Measurements from ENCODE around the gene SURF1. TPM values are rescaled to one million over a fixed set of nuclear protein-coding genes. Genes with fewer than 3 reads are reported as not detected.
A peak's percentile ranks its signal among the peaks of the same experiment; 100 is the strongest.
"Not testable (repeated sequence)": the region's sequence is repeated elsewhere in the genome, so short reads cannot be mapped to it uniquely, and the experiment has no call there.

The SURF1 gene
- total RNA-seq, 6 experiments from 2014 or later: 25.3 to 29.1 (median 26.8) TPM

- no peak for DNase-seq
- Mint-ChIP-seq H3K4me3 (no peak overlapping the region), H3K27ac (no peak overlapping the region), H3K4me1 (ENCODE audit: low read depth) (no peaks in the 10 kb centered on the region), H3K36me3 (ENCODE audit: low read depth) (peaks cover 4% of the 10 kb centered on the region; the same call in 1 of the 2 replicates), H3K27me3 (ENCODE audit: insufficient read depth) (peaks cover 21% of the 10 kb centered on the region), H3K9me3 (peaks cover 10% of the 10 kb centered on the region; the same call in 1 of the 2 replicates)
- TF ChIP-seq, protein P1, sequence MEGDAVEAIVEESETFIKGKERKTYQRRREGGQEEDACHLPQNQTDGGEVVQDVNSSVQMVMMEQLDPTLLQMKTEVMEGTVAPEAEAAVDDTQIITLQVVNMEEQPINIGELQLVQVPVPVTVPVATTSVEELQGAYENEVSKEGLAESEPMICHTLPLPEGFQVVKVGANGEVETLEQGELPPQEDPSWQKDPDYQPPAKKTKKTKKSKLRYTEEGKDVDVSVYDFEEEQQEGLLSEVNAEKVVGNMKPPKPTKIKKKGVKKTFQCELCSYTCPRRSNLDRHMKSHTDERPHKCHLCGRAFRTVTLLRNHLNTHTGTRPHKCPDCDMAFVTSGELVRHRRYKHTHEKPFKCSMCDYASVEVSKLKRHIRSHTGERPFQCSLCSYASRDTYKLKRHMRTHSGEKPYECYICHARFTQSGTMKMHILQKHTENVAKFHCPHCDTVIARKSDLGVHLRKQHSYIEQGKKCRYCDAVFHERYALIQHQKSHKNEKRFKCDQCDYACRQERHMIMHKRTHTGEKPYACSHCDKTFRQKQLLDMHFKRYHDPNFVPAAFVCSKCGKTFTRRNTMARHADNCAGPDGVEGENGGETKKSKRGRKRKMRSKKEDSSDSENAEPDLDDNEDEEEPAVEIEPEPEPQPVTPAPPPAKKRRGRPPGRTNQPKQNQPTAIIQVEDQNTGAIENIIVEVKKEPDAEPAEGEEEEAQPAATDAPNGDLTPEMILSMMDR (IDR thresholded peaks at IDR 0.05): no peak
Measured at GRCh38 chr9:133323991-133324703, 32.1 kb downstream of the SURF1 start.

DNA sequence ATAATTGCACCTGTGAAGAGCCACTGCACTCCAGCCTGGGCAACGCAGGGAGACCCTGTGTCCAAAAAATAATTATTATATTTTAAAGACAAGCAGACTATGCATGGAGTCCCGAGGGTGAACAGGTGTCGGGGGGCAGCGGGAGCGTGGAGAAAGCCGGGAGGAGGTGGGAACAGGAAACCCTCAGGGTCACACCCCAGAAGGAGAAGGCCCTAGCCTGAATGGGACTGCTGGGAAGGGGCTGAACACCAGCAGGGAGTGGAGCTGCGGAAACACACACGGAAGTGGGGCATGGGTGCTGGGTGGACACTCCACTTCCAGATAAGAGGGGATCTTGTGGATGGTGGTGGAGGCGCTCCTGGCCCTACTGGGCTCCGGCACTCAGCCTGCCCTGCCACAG lies 33.1 kb downstream of the SURF1 start:
- no peak overlapping the region for H3K4me3 Mint-ChIP-seq
- no peak for DNase-seq

GRCh38 chr9:133322701-133323100 lies 33.6 kb downstream of the SURF1 start:
- no peaks in the 10 kb centered on the region for H3K36me3 Mint-ChIP-seq (ENCODE audit: low read depth)
- DNase-seq: no peak

More for the DNA sequence above, 33.1 kb downstream of the SURF1 start:
- TF ChIP-seq, protein P1 (IDR thresholded peaks at IDR 0.05): no peak
- H3K27me3 Mint-ChIP-seq (ENCODE audit: insufficient read depth): peaks cover 21% of the 10 kb centered on the region
- peaks cover 10% of the 10 kb centered on the region; the same call in 1 of the 2 replicates for H3K9me3 Mint-ChIP-seq
- H3K36me3 Mint-ChIP-seq (ENCODE audit: low read depth): no peaks in the 10 kb centered on the region
- H3K27ac Mint-ChIP-seq: no peak overlapping the region
- no peaks in the 10 kb centered on the region for H3K4me1 Mint-ChIP-seq (ENCODE audit: low read depth)

GRCh38 chr9:133321411-133321935 lies 34.8 kb downstream of the SURF1 start:
- H3K4me3 Mint-ChIP-seq: no peak overlapping the region
- no peaks in the 10 kb centered on the region for H3K36me3 Mint-ChIP-seq (ENCODE audit: low read depth)
- no peak overlapping the region for H3K27ac Mint-ChIP-seq
- H3K27me3 Mint-ChIP-seq (ENCODE audit: insufficient read depth): peaks cover 24% of the 10 kb centered on the region
- no peak for DNase-seq
- TF ChIP-seq, protein P1 (IDR thresholded peaks at IDR 0.05): no peak
- peaks cover 10% of the 10 kb centered on the region; the same call in 1 of the 2 replicates for H3K9me3 Mint-ChIP-seq
- H3K4me1 Mint-ChIP-seq (ENCODE audit: low read depth): no peaks in the 10 kb centered on the region

More at GRCh38 chr9:133322701-133323100, 33.6 kb downstream of the SURF1 start:
- H3K4me1 Mint-ChIP-seq (ENCODE audit: low read depth): no peaks in the 10 kb centered on the region
- H3K27me3 Mint-ChIP-seq (ENCODE audit: insufficient read depth): peaks cover 21% of the 10 kb centered on the region
- H3K4me3 Mint-ChIP-seq: no peak overlapping the region
- TF ChIP-seq, protein P1 (IDR thresholded peaks at IDR 0.05): no peak
- peaks cover 10% of the 10 kb centered on the region; the same call in 1 of the 2 replicates for H3K9me3 Mint-ChIP-seq
- H3K27ac Mint-ChIP-seq: no peak overlapping the region

DNA sequence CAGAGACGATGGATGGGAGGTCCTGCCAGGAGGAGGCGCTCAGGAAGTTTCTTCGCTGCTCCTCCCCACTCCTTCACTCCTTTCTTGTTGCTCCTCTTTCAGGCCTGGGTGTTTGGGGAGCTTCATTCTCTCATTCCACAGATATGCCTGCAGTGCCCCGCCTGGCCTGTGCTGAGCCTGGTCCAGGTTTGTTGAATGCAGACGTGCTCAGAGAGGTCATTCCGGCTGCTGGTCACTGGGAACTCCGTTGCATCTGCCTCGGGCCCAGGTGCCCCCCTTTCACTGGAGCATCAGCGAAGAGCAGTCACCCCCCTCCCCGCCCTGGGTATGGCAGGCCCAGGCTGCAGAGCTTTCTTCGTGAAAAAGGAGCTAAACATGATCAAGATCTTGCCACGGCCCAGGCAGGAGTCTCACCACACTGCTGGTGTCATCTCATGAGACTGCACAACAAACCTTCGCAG lies 35.8 kb downstream of the SURF1 start:
- H3K36me3 Mint-ChIP-seq (ENCODE audit: low read depth): no peaks in the 10 kb centered on the region
- TF ChIP-seq, protein P1 (IDR thresholded peaks at IDR 0.05): 0 out of 2 replicates have a peak, but pooled peaks have one; percentile 11
- no peak overlapping the region for H3K27ac Mint-ChIP-seq
- peaks cover 28% of the 10 kb centered on the region for H3K27me3 Mint-ChIP-seq (ENCODE audit: insufficient read depth)
- H3K4me3 Mint-ChIP-seq: no peak overlapping the region
- peaks cover 10% of the 10 kb centered on the region; the same call in 1 of the 2 replicates for H3K9me3 Mint-ChIP-seq
- no peaks in the 10 kb centered on the region for H3K4me1 Mint-ChIP-seq (ENCODE audit: low read depth)
- DNase-seq: no peak

DNA sequence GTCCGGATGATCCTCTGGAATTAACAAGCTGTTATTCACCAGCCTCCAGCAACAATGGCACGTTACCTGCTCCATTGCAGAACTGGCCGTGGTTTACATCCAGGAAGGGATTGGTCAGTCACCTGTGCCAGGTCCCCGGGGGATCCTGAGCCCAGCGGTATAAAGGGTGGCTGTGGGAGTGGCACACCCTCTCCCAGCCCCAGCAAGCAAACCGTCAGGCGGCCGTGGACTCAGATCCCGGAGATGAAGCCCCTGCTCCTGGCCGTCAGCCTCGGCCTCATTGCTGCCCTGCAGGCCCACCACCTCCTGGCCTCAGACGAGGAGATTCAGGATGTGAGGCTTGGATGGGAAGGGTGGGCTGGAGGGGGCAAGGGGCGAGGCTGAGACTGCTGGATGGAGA lies 38.7 kb downstream of the SURF1 start:
- not testable (repeated sequence) for H3K4me1 Mint-ChIP-seq (ENCODE audit: low read depth); H3K4me3 Mint-ChIP-seq; DNase-seq; H3K36me3 Mint-ChIP-seq (ENCODE audit: low read depth); H3K27ac Mint-ChIP-seq; H3K9me3 Mint-ChIP-seq
- peaks cover 16% of the 10 kb centered on the region for H3K27me3 Mint-ChIP-seq (ENCODE audit: insufficient read depth)

Data from HFFc6 (cell line).